Measurements from ENCODE around the gene GPC6. TPM values are rescaled to one million over a fixed set of nuclear protein-coding genes. Genes with fewer than 3 reads are reported as not detected.
A peak's percentile ranks its signal among the peaks of the same experiment; 100 is the strongest.

The GPC6 gene
- total RNA-seq, 1 donor from 2014 or later: 63.0 TPM

- Histone ChIP-seq H3K9ac (ENCODE audit: low read length) (no peak overlapping the region), H3K4me2 (ENCODE audit: low read length) (no peak overlapping the region), H4K20me1 (ENCODE audit: insufficient read depth, low read length) (no peaks in the 10 kb centered on the region), H3K9me3 (ENCODE audit: insufficient read depth, low read depth, low read length) (no peaks in the 10 kb centered on the region), H3K79me2 (ENCODE audit: insufficient read depth, low read length) (no peaks in the 10 kb centered on the region), H3K27me3 (ENCODE audit: insufficient read depth, low read length) (no peaks in the 10 kb centered on the region), H2AFZ (ENCODE audit: low read depth, low read length) (no peak overlapping the region), H3K36me3 (ENCODE audit: insufficient read depth, low read length) (no peaks in the 10 kb centered on the region), H3K4me3 (ENCODE audit: insufficient read depth, low read depth, low read length) (no peak overlapping the region), H3K27ac (ENCODE audit: low read depth, low read length) (no peak overlapping the region), H3K4me1 (ENCODE audit: insufficient read depth, low read length) (no peaks in the 10 kb centered on the region)
- TF ChIP-seq EZH2 (IDR thresholded peaks at IDR 0.05; ENCODE audit: insufficient read depth, low read length) (no peak), CTCF (IDR thresholded peaks at IDR 0.05; ENCODE audit: insufficient read depth, low read depth, low read length) (no peak)
- FAIRE-seq (peak; percentile 37), DNase-seq (ENCODE audit: low read depth) (peak; percentile 41)
- no peaks in the 10 kb centered on the region for H3K27me3 Mint-ChIP-seq (ENCODE audit: low read depth, unreplicated experiment)
- peak overlapping the region; percentile 28 for H3K27ac Mint-ChIP-seq (ENCODE audit: unreplicated experiment)
- no peaks in the 10 kb centered on the region for H3K36me3 Mint-ChIP-seq (ENCODE audit: low read depth, unreplicated experiment)
- H3K9me3 Mint-ChIP-seq (ENCODE audit: unreplicated experiment): no peaks in the 10 kb centered on the region
- peaks cover 19% of the 10 kb centered on the region for H3K4me1 Mint-ChIP-seq (ENCODE audit: low read depth, unreplicated experiment)
- H3K4me3 Mint-ChIP-seq (ENCODE audit: unreplicated experiment): no peak overlapping the region
These were observed 783.1 kb downstream of the GPC6 start for GRCh38 chr13:94009701-94010100.

- no peak overlapping the region for H3K4me3 Mint-ChIP-seq (ENCODE audit: unreplicated experiment)
- FAIRE-seq: no peak
- peaks cover 24% of the 10 kb centered on the region for H3K4me1 Mint-ChIP-seq (ENCODE audit: low read depth, unreplicated experiment)
- Histone ChIP-seq H3K9me3 (ENCODE audit: insufficient read depth, low read depth, low read length) (no peaks in the 10 kb centered on the region), H3K4me3 (ENCODE audit: insufficient read depth, low read depth, low read length) (no peak overlapping the region), H3K9ac (ENCODE audit: low read length) (no peak overlapping the region), H3K79me2 (ENCODE audit: insufficient read depth, low read length) (no peaks in the 10 kb centered on the region), H2AFZ (ENCODE audit: low read depth, low read length) (no peak overlapping the region), H3K27me3 (ENCODE audit: insufficient read depth, low read length) (no peaks in the 10 kb centered on the region), H3K4me1 (ENCODE audit: insufficient read depth, low read length) (no peaks in the 10 kb centered on the region), H3K4me2 (ENCODE audit: low read length) (no peak overlapping the region), H4K20me1 (ENCODE audit: insufficient read depth, low read length) (no peaks in the 10 kb centered on the region), H3K36me3 (ENCODE audit: insufficient read depth, low read length) (no peaks in the 10 kb centered on the region), H3K27ac (ENCODE audit: low read depth, low read length) (no peak overlapping the region)
- H3K36me3 Mint-ChIP-seq (ENCODE audit: low read depth, unreplicated experiment): no peaks in the 10 kb centered on the region
- no peak overlapping the region for H3K27ac Mint-ChIP-seq (ENCODE audit: unreplicated experiment)
- no peaks in the 10 kb centered on the region for H3K9me3 Mint-ChIP-seq (ENCODE audit: unreplicated experiment)
- H3K27me3 Mint-ChIP-seq (ENCODE audit: low read depth, unreplicated experiment): no peaks in the 10 kb centered on the region
- DNase-seq (ENCODE audit: low read depth): no peak
- TF ChIP-seq EZH2 (IDR thresholded peaks at IDR 0.05; ENCODE audit: insufficient read depth, low read length) (no peak), CTCF (IDR thresholded peaks at IDR 0.05; ENCODE audit: insufficient read depth, low read depth, low read length) (no peak)
These were observed 787.9 kb downstream of the GPC6 start for GRCh38 chr13:94014461-94014860.

GRCh38 chr13:94020426-94020825, 793.8 kb downstream of the GPC6 start:
- DNase-seq (ENCODE audit: low read depth): no peak
- no peaks in the 10 kb centered on the region for H3K9me3 ChIP-seq (ENCODE audit: insufficient read depth, low read depth, low read length)
- no peak overlapping the region for H3K4me3 ChIP-seq (ENCODE audit: insufficient read depth, low read depth, low read length)
- peak overlapping the region; percentile 73 for H3K27ac Mint-ChIP-seq (ENCODE audit: unreplicated experiment)
- peaks cover 13% of the 10 kb centered on the region for H3K4me1 Mint-ChIP-seq (ENCODE audit: low read depth, unreplicated experiment)
- no peaks in the 10 kb centered on the region for H3K79me2 ChIP-seq (ENCODE audit: insufficient read depth, low read length)
- TF ChIP-seq CTCF (IDR thresholded peaks at IDR 0.05; ENCODE audit: insufficient read depth, low read depth, low read length) (no peak), EZH2 (IDR thresholded peaks at IDR 0.05; ENCODE audit: insufficient read depth, low read length) (no peak)
- no peak overlapping the region for H3K4me2 ChIP-seq (ENCODE audit: low read length)
- H3K27ac ChIP-seq (ENCODE audit: low read depth, low read length): no peak overlapping the region
- H3K4me1 ChIP-seq (ENCODE audit: insufficient read depth, low read length): no peaks in the 10 kb centered on the region
- H3K27me3 Mint-ChIP-seq (ENCODE audit: low read depth, unreplicated experiment): no peaks in the 10 kb centered on the region
- H4K20me1 ChIP-seq (ENCODE audit: insufficient read depth, low read length): no peaks in the 10 kb centered on the region
- H3K27me3 ChIP-seq (ENCODE audit: insufficient read depth, low read length): no peaks in the 10 kb centered on the region
- no peaks in the 10 kb centered on the region for H3K9me3 Mint-ChIP-seq (ENCODE audit: unreplicated experiment)
- H2AFZ ChIP-seq (ENCODE audit: low read depth, low read length): no peak overlapping the region
- no peak overlapping the region for H3K9ac ChIP-seq (ENCODE audit: low read length)
- H3K36me3 Mint-ChIP-seq (ENCODE audit: low read depth, unreplicated experiment): no peaks in the 10 kb centered on the region
- H3K4me3 Mint-ChIP-seq (ENCODE audit: unreplicated experiment): no peak overlapping the region
- FAIRE-seq: no peak
- H3K36me3 ChIP-seq (ENCODE audit: insufficient read depth, low read length): no peaks in the 10 kb centered on the region

Measured in astrocyte (in vitro differentiated cells and primary cell).